SU-DHL-6 (cell line): ENCODE results near the gene ITGB6.

ENCODE experiments used
- H2AFZ ChIP-seq: fragments of 200-600 bp; sonication (generic); 2 replicates; pipeline ENCODE4 v1.6.1; 2014; ENCODE audit warnings: low read depth, mild to moderate bottlenecking, moderate library complexity, mixed read lengths, antibody characterized with exemption, low read length; ENCODE audit not compliant: severe bottlenecking
- H3F3A ChIP-seq: fragments of 200-600 bp; shearing (Covaris generic); 2 replicates; pipeline ENCODE4 v1.6.0; 2016; ENCODE audit warnings: antibody characterized with exemption, mild to moderate bottlenecking; ENCODE audit not compliant: insufficient read depth
- H3K27ac ChIP-seq: fragments of 200-600 bp; sonication (generic); 2 replicates; pipeline ENCODE4 v1.5.1; 2016; ENCODE audit warnings: low read depth, mild to moderate bottlenecking, low read length, moderate library complexity, mixed read lengths
- H3K27me3 ChIP-seq: fragments of 200-600 bp; sonication (generic), shearing (Covaris generic); 2 replicates; pipeline ENCODE4 v1.6.0; 2014; ENCODE audit warnings: mild to moderate bottlenecking, low read length
- H3K36me3 ChIP-seq: fragments of 200-600 bp; sonication (generic); 2 replicates; pipeline ENCODE4 v1.6.1; 2014; ENCODE audit warnings: mild to moderate bottlenecking, low read length, mixed read lengths
- H3K4me2 ChIP-seq: fragments of 300-600, 200-600 bp; shearing (Covaris generic), sonication (generic); 2 replicates; pipeline ENCODE4 v1.6.0; 2014; ENCODE audit warnings: low read length, low read depth, mild to moderate bottlenecking; ENCODE audit not compliant: poor library complexity, severe bottlenecking
- H3K4me3 ChIP-seq: fragments of 200-600 bp; sonication (generic); 2 replicates; pipeline ENCODE4 v1.5.1; 2014; ENCODE audit warnings: antibody characterized with exemption, low read length, mild to moderate bottlenecking, mixed read lengths; ENCODE audit not compliant: insufficient read depth, poor library complexity, severe bottlenecking
- H3K79me2 ChIP-seq: fragments of 200-600 bp; sonication (generic); 2 replicates; pipeline ENCODE4 v1.6.1; 2014; ENCODE audit warnings: mild to moderate bottlenecking, low read length, moderate library complexity; ENCODE audit not compliant: insufficient read depth
- H3K9ac ChIP-seq: fragments of 200-600 bp; sonication (generic); 2 replicates; pipeline ENCODE4 v1.7.0; 2014; ENCODE audit warnings: mild to moderate bottlenecking, low read length
- H3K9me2 ChIP-seq: fragments of 200-600 bp; sonication (generic); replicated peaks from 2 replicates; pipeline ENCODE4 v1.6.1; 2014; ENCODE audit warnings: low read length; ENCODE audit not compliant: insufficient read depth
- H3K9me3 ChIP-seq: fragments of 200-600 bp; sonication (generic); 2 replicates; pipeline ENCODE4 v1.6.1; 2014; ENCODE audit warnings: low read length, mixed read lengths; ENCODE audit not compliant: insufficient read depth
- H4K20me1 ChIP-seq: fragments of 200-600 bp; sonication (generic); 2 replicates; pipeline ENCODE4 v1.6.1; 2014; ENCODE audit warnings: low read depth, mild to moderate bottlenecking, antibody characterized with exemption, low read length, moderate library complexity, mixed read lengths
- EZH2phosphoT487 ChIP-seq: fragments of 200-600 bp; sonication (generic), shearing (Covaris generic); conservative IDR thresholded peaks from 2 replicates; pipeline ENCODE4 v1.6.1; 2018; ENCODE audit warnings: mild to moderate bottlenecking, antibody characterized with exemption, low read length, moderate library complexity, mixed read lengths
- TF ChIP-seq, protein P1 (sequence below): fragments of 200-600 bp; sonication (generic); IDR thresholded peaks from one replicate; pipeline ENCODE4 v1.5.1; 2017; ENCODE audit warnings: antibody characterized with exemption, mild to moderate bottlenecking, low read length, moderate library complexity; ENCODE audit not compliant: insufficient read depth, poor library complexity, severe bottlenecking

The ITGB6 gene

DNA sequence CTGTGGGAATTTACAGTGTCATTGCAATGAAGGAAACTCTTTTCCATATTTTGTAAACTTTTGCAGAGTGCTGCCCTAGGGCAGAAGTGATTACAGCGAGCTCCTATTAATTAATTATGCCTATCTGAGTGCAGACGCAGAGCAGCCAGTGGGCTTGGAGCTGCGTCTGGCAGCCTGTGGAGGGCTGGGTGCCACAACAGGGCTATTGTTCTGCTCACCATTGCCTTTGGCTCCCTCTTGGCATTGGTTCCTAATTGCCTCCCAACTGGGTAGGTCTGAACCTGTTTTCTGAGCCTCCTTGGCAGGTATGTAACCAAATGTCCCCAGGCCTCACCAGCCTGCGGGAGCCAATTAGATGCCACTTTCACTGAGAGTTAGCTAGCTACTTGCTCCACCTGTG lies 25.6 kb upstream of the ITGB6 start:
- Histone ChIP-seq H3K4me3 (no peak overlapping the region), H4K20me1 (no peaks in the 10 kb centered on the region), H3K79me2 (no peaks in the 10 kb centered on the region), H3K27me3 (no peaks in the 10 kb centered on the region), H3K9ac (no peak overlapping the region), H3K36me3 (no peaks in the 10 kb centered on the region), H3K27ac (no peak overlapping the region), H2AFZ (no peak overlapping the region), H3K9me3 (no peaks in the 10 kb centered on the region), H3F3A (no peaks in the 10 kb centered on the region), H3K9me2 (no peaks in the 10 kb centered on the region), H3K4me2 (no peak overlapping the region)
- TF ChIP-seq EZH2phosphoT487 = no peak
- TF ChIP-seq, protein P1, sequence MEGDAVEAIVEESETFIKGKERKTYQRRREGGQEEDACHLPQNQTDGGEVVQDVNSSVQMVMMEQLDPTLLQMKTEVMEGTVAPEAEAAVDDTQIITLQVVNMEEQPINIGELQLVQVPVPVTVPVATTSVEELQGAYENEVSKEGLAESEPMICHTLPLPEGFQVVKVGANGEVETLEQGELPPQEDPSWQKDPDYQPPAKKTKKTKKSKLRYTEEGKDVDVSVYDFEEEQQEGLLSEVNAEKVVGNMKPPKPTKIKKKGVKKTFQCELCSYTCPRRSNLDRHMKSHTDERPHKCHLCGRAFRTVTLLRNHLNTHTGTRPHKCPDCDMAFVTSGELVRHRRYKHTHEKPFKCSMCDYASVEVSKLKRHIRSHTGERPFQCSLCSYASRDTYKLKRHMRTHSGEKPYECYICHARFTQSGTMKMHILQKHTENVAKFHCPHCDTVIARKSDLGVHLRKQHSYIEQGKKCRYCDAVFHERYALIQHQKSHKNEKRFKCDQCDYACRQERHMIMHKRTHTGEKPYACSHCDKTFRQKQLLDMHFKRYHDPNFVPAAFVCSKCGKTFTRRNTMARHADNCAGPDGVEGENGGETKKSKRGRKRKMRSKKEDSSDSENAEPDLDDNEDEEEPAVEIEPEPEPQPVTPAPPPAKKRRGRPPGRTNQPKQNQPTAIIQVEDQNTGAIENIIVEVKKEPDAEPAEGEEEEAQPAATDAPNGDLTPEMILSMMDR = no peak

- Histone ChIP-seq H4K20me1 (no peaks in the 10 kb centered on the region), H3K9me3 (no peaks in the 10 kb centered on the region), H3F3A (no peaks in the 10 kb centered on the region), H3K79me2 (no peaks in the 10 kb centered on the region), H3K27ac (no peak overlapping the region), H3K4me2 (no peak overlapping the region), H2AFZ (no peak overlapping the region), H3K9me2 (no peaks in the 10 kb centered on the region), H3K27me3 (no peaks in the 10 kb centered on the region), H3K4me3 (no peak overlapping the region), H3K9ac (no peak overlapping the region), H3K36me3 (no peaks in the 10 kb centered on the region)
- TF ChIP-seq, protein P1 = no peak
- TF ChIP-seq EZH2phosphoT487 = no peak
Measured at GRCh38 chr2:160224507-160224906, 24.4 kb upstream of the ITGB6 start.

DNA sequence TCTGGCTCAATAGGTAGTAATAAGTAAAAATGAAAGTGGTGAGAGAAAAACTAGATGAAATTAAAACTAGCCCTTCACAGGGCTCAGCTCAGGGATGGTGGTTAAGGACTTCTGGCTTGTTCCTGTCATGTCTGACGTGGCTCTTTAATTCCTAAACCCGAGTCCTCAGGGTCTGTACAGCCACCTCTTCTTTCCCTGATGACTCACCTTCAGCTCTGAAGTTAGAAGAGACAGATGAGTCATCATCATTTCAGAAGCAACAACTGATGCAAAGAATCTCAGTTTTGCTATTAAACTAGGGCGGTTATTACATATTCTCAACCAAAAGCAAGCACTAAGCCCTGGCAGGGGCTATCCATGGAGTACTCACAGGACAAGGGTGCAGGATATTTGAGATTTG lies 24.0 kb upstream of the ITGB6 start:
- Histone ChIP-seq H4K20me1 (no peaks in the 10 kb centered on the region), H3K79me2 (no peaks in the 10 kb centered on the region), H3K4me3 (no peak overlapping the region), H3F3A (no peaks in the 10 kb centered on the region), H3K9ac (no peak overlapping the region), H3K36me3 (no peaks in the 10 kb centered on the region), H3K27ac (no peak overlapping the region), H3K27me3 (no peaks in the 10 kb centered on the region), H2AFZ (no peak overlapping the region), H3K4me2 (no peak overlapping the region), H3K9me2 (no peaks in the 10 kb centered on the region), H3K9me3 (no peaks in the 10 kb centered on the region)
- TF ChIP-seq EZH2phosphoT487 = no peak
- TF ChIP-seq, protein P1 = no peak

GRCh38 chr2:160223560-160223959 lies 23.5 kb upstream of the ITGB6 start:
- Histone ChIP-seq H3K4me3 (no peak overlapping the region), H2AFZ (no peak overlapping the region), H3K9me3 (no peaks in the 10 kb centered on the region), H3K36me3 (no peaks in the 10 kb centered on the region), H3K27ac (no peak overlapping the region), H3K9me2 (no peaks in the 10 kb centered on the region), H4K20me1 (no peaks in the 10 kb centered on the region), H3K27me3 (no peaks in the 10 kb centered on the region), H3F3A (no peaks in the 10 kb centered on the region), H3K4me2 (no peak overlapping the region), H3K79me2 (no peaks in the 10 kb centered on the region), H3K9ac (no peak overlapping the region)
- no peak for TF ChIP-seq EZH2phosphoT487
- TF ChIP-seq, protein P1 = no peak
